T-helper 1 cell treated with Interleukin-12 subunit alpha and Interleukin-12 subunit beta and Interleukin-4 antibody, amounts not matched to agents 30 μg/mL and 1 μg/mL, for 36 hours (primary cell): Measurements from ENCODE around the gene MGRN1.

Source experiments
- H3K27ac Mint-ChIP-seq: one replicate; pipeline ENCODE4 v1.8.0; 2021; ENCODE audit warnings: mild to moderate bottlenecking, mixed read lengths
- H3K27me3 Mint-ChIP-seq: one replicate; pipeline ENCODE4 v1.8.0; 2021; ENCODE audit warnings: low read depth, mixed read lengths
- H3K36me3 Mint-ChIP-seq: one replicate; pipeline ENCODE4 v1.8.0; 2021; ENCODE audit warnings: low read depth, mixed read lengths
- H3K4me1 Mint-ChIP-seq: one replicate; pipeline ENCODE4 v1.8.0; 2021; ENCODE audit warnings: low read depth, mixed read lengths
- H3K4me3 Mint-ChIP-seq: one replicate; pipeline ENCODE4 v1.8.0; 2021; ENCODE audit warnings: mild to moderate bottlenecking, moderate library complexity, mixed read lengths
- H3K9me3 Mint-ChIP-seq: one replicate; pipeline ENCODE4 v1.8.0; 2021; ENCODE audit warnings: mixed read lengths

Gene MGRN1

DNA sequence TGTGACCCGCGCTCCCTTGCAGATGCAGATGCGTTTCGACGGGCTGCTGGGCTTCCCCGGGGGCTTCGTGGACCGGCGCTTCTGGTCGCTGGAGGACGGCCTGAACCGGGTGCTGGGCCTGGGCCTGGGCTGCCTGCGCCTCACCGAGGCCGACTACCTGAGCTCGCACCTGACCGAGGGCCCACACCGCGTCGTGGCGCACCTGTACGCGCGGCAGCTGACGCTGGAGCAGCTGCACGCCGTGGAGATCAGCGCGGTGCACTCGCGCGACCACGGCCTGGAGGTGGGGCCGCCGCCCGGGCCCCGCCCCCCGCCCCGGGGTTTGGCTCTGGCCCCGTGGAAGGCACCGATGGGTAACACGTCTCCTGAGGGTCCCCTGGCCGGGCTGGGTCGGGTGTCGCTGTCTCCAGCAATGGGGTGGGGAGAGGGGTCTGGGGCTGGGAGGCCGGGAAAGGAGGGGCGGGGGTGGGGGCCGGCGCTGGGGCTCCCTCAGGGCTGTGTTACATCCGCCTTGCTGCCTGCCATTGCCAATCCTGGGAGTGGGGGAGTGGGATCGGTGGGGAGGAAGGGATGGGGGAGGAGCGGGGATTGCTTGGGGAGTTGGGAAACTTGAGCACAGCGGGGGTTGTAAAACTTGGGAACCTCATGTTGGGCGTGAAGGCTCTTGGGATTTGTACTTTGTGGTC lies 69.5 kb downstream of the MGRN1 start:
- no peaks in the 10 kb centered on the region for H3K9me3 Mint-ChIP-seq
- H3K4me3 Mint-ChIP-seq, result peak overlapping the region; percentile 75
- peaks cover 4% of the 10 kb centered on the region for H3K36me3 Mint-ChIP-seq
- peak overlapping the region; percentile 62 for H3K27ac Mint-ChIP-seq
- peaks cover 11% of the 10 kb centered on the region for H3K4me1 Mint-ChIP-seq
- no peaks in the 10 kb centered on the region for H3K27me3 Mint-ChIP-seq

DNA sequence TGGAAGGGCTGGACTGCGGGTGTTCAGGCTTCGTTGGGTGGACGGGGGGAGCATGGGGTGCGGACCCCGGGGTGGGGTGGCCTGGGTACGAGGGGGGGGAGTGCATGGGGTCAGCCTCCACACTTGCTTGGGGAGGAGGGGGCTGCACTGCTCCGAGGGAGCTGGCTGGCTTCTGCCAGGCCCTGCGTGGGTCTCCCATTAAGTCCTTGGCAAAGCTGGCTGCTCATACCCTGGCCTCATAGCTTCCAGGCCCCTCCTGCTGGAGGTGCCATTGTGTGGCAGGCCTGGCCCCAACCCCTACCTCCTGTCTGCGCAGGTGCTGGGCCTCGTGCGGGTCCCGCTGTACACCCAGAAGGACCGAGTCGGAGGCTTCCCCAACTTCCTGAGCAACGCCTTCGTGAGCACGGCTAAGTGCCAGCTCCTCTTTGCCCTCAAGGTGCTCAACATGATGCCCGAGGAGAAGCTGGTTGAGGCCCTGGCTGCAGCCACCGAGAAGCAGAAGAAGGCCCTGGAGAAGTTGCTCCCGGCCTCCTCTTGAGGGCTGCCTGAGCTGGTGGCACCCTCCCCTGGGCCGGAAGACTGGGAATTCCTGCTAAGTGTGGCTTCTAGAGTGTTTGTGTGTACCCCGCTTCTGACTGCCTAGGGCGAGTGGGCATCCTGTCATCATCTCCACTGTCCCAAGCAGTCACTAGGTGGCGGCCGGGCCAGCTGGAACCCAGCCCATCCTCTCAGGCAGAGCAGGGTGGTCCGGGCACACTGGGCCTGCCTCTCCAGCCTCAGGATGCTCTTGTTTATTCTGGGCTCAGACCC lies 70.2 kb downstream of the MGRN1 start:
- Mint-ChIP-seq H3K4me3 (peak overlapping the region; percentile 75), H3K27me3 (no peaks in the 10 kb centered on the region), H3K4me1 (peaks cover 11% of the 10 kb centered on the region), H3K36me3 (peaks cover 8% of the 10 kb centered on the region), H3K9me3 (no peaks in the 10 kb centered on the region), H3K27ac (peak overlapping the region; percentile 62)

DNA sequence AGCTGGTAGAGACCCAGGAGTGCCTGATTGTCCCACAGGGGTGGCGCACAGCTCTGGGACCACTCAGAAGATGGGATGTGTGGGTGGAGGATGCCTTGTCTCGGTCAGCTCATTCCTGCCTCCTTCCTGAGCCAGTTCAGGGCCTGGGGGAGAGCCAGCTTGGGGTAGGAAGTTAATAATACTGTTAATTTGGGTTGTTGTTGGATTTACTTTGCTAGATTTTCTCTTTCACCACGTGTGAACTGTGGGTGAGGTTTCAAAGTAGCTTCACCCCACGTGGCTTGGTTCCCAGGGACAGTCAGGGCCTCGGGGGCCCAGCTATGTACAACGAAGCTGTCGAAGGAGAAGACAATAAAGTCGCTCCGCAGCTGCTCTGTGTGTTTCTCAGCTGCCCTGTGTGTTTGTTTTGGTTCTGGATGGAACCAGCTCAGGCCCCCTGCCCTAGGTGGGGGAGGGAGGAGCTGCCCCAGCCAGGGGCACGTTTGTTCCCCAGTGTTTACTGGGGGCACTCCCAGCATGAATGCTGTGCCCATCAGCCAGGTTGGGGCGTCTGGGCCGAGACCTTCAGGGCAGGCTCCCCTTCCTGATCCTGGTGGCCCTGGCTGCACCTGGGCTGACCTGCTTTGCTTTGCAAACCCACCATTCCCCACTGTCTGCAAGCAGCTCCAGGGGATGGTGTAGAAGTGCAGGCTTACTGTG lies 71.0 kb downstream of the MGRN1 start:
- Mint-ChIP-seq H3K9me3 (no peaks in the 10 kb centered on the region), H3K27ac (no peak overlapping the region), H3K4me1 (peaks cover 15% of the 10 kb centered on the region), H3K27me3 (no peaks in the 10 kb centered on the region), H3K4me3 (peak overlapping the region; percentile 75), H3K36me3 (peaks cover 5% of the 10 kb centered on the region)

DNA sequence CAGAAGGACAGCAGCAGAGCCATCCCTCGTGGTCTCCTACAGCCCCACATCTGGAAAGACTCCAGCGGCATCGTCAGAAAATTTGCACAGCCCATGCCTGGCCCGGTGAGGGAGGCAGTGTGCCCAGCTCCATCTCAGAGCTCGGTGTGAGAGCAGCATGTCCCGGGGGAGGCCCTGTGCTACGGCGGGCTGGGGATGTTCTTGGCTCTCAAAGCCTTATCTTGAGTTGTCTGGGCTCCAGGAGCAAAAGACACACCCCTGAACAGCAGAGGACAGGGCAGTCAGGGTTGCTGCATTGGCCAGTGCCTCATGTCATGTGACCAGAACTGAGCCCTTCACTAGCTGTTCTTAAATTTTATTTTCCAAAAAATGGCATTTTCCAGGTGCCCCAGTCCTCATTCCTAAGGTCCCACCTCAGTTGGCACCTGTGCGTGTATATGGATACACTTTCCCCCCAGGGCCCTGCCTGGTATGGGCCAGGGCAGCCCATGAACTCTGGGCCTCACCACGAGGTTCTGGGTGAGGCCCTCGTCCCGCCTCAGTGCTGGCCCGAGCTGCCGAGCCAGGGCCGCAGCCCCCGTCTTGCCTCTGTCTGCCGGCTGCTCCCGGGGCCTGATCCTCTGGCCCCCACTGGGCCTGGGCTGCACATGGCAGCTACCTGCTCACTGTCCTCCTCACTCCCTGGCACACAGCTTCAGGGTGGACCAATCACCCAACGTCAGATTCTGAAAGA lies 71.7 kb downstream of the MGRN1 start:
- Mint-ChIP-seq H3K4me3 (no peak overlapping the region), H3K36me3 (peaks cover 5% of the 10 kb centered on the region), H3K9me3 (no peaks in the 10 kb centered on the region), H3K27me3 (no peaks in the 10 kb centered on the region), H3K4me1 (peaks cover 13% of the 10 kb centered on the region), H3K27ac (no peak overlapping the region)

- H3K27me3 Mint-ChIP-seq, result no peaks in the 10 kb centered on the region
- H3K36me3 Mint-ChIP-seq, result peaks cover 5% of the 10 kb centered on the region
- H3K9me3 Mint-ChIP-seq, result no peaks in the 10 kb centered on the region
- H3K27ac Mint-ChIP-seq, result no peak overlapping the region
- H3K4me1 Mint-ChIP-seq, result peaks cover 12% of the 10 kb centered on the region
- no peak overlapping the region for H3K4me3 Mint-ChIP-seq
Measured at GRCh38 chr16:4696905-4697847, 72.5 kb downstream of the MGRN1 start.

GRCh38 chr16:4697848-4698291 lies 73.2 kb downstream of the MGRN1 start:
- H3K27me3 Mint-ChIP-seq, result no peaks in the 10 kb centered on the region
- peaks cover 12% of the 10 kb centered on the region for H3K4me1 Mint-ChIP-seq
- no peaks in the 10 kb centered on the region for H3K9me3 Mint-ChIP-seq
- no peak overlapping the region for H3K4me3 Mint-ChIP-seq
- H3K27ac Mint-ChIP-seq, result no peak overlapping the region
- H3K36me3 Mint-ChIP-seq, result peaks cover 5% of the 10 kb centered on the region

DNA sequence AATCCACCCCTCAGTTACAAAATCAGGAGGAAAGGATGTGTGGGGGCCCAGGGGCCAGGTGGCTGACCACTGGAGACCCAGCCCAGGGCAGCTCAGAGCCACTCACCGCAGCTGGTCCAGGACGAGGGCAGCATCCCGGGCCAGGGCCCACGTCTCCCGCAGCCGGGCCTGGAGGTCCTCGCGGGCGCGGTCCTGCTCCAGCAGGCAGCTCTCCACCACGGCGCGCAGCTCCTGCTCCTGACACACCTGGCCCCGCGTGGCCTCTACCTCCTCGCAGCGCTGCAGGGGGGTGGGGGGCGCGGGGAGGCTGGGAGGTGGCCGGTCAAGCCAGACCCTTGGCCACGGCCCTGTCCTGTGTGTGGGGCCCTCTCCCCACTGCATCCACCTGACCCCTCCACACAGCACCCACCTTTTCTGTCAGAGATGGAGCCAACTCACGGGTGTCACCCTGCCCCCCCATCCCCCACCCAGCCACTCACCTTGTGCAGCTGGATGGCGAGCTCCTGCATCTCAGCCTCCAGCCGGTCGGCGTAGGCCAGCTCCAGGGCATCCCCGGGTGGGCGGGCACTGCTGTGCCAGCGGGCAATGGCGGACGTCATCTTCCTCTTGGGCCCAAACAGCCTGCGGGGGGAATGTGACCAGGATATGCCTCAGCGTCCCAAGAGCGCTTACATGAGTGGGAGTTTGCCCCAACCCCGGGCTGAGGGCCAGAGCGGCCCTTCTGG lies 73.9 kb downstream of the MGRN1 start:
- H3K27ac Mint-ChIP-seq, result no peak overlapping the region
- H3K4me1 Mint-ChIP-seq, result peaks cover 8% of the 10 kb centered on the region
- H3K36me3 Mint-ChIP-seq, result peaks cover 5% of the 10 kb centered on the region
- no peaks in the 10 kb centered on the region for H3K9me3 Mint-ChIP-seq
- no peak overlapping the region for H3K4me3 Mint-ChIP-seq
- H3K27me3 Mint-ChIP-seq, result no peaks in the 10 kb centered on the region

- H3K36me3 Mint-ChIP-seq, result peaks cover 5% of the 10 kb centered on the region
- no peaks in the 10 kb centered on the region for H3K27me3 Mint-ChIP-seq
- no peak overlapping the region for H3K4me3 Mint-ChIP-seq
- no peaks in the 10 kb centered on the region for H3K9me3 Mint-ChIP-seq
- H3K27ac Mint-ChIP-seq, result no peak overlapping the region
- H3K4me1 Mint-ChIP-seq, result peaks cover 8% of the 10 kb centered on the region
Measured at GRCh38 chr16:4699046-4699556, 74.5 kb downstream of the MGRN1 start.

GRCh38 chr16:4700380-4700996 lies 75.9 kb downstream of the MGRN1 start:
- no peaks in the 10 kb centered on the region for H3K27me3 Mint-ChIP-seq
- no peak overlapping the region for H3K27ac Mint-ChIP-seq
- no peak overlapping the region for H3K4me3 Mint-ChIP-seq
- H3K36me3 Mint-ChIP-seq, result peaks cover 3% of the 10 kb centered on the region
- H3K4me1 Mint-ChIP-seq, result peaks cover 5% of the 10 kb centered on the region
- H3K9me3 Mint-ChIP-seq, result no peaks in the 10 kb centered on the region

DNA sequence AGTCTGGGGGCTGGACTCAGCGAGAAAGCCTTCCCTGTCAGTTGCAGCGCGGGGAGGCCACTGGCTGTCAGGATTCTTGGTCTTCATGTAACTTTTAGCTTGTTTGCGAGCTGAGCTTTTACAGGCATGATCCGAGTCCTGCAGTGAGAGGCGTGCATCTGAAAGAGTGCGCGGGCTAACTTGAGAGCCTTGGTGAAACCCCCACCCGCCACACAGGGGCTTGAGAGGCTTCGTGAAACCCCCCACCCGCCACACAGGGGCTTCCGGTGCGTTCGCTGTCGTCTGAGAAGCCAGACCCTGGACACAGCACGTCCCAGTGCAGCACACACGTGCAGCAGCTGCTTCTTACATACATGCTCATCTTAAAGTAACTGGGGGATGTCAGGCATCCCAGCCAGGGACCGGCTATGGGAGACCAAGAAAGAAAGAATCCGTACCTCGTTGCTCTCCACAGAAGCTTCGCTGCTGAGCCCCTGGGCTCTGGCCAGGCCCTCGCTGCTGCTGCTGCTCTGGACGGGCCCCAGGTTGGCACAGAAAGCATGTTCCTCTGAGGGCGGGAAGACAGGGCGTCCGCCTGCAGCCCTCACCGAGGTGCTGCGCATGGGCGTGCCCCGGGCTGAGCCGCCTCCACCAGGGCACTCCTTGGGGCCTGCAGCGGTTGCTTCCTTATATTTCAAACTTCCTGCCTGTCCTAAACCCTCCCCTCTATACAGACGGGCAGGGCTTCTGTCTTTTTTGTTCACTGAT lies 76.5 kb downstream of the MGRN1 start:
- no peak overlapping the region for H3K4me3 Mint-ChIP-seq
- H3K27me3 Mint-ChIP-seq, result no peaks in the 10 kb centered on the region
- H3K9me3 Mint-ChIP-seq, result no peaks in the 10 kb centered on the region
- peaks cover 3% of the 10 kb centered on the region for H3K36me3 Mint-ChIP-seq
- H3K4me1 Mint-ChIP-seq, result peaks cover 4% of the 10 kb centered on the region
- H3K27ac Mint-ChIP-seq, result no peak overlapping the region

DNA sequence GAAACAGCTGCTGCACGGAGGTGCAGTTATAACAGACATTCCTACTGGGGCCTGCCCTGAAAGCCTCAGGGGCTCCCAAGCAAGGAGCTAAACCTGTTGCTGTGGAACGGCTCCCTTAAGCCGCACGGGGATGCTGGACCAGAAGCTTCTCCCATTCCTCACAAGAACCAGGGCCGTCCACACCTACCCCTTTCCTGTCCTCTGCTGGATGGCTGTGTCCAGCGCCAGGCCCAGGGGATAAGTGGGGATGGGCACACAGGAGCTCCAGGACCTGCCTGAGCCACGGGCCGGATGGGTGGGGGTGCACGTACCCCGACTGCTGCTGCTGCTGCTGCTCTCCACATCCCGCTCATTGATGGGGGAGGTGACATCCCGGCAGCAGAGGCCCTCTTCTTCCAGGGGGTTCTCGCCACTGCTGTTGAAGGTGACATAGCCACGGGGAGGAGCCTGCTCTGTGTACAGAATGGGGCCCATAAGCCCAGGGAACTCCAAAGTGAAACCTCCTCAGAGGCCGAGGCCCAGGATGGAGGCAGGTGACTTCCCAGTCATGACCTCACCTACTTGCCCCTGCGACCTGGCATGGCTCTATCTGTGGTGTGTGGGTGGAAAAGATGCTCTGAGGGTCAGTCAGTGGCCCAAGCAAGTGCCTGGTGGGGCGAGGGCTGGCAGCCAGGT lies 77.3 kb downstream of the MGRN1 start:
- Mint-ChIP-seq H3K9me3 (no peaks in the 10 kb centered on the region), H3K27ac (no peak overlapping the region), H3K4me3 (no peak overlapping the region), H3K27me3 (no peaks in the 10 kb centered on the region), H3K36me3 (peaks cover 7% of the 10 kb centered on the region), H3K4me1 (peaks cover 6% of the 10 kb centered on the region)

DNA sequence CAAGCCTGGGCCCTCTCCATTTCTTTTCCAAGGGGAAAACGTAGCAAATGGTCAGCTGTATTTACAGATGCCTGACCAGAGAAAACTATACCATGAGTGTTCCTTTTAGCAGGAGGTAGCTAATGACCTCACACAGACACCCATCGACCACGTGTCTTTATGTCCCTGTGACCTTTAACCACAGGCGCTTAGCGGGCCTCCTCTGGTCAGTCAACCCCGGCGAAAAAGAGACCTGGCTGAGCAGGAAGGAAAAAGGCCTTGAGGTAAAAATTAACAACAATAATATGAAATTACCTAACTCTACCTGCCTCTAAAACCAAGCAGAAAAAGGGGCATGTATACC lies 77.8 kb downstream of the MGRN1 start:
- peaks cover 6% of the 10 kb centered on the region for H3K4me1 Mint-ChIP-seq
- no peaks in the 10 kb centered on the region for H3K9me3 Mint-ChIP-seq
- no peaks in the 10 kb centered on the region for H3K27me3 Mint-ChIP-seq
- no peak overlapping the region for H3K27ac Mint-ChIP-seq
- H3K36me3 Mint-ChIP-seq, result peaks cover 8% of the 10 kb centered on the region
- H3K4me3 Mint-ChIP-seq, result no peak overlapping the region
